SKM-1 treated with dmso at 0.1 percent for 144 hours (cell line): ENCODE results near the gene OGDHL.

Source experiments
- DNase-seq: peaks from one replicate; lab custom pipeline; 2025; ENCODE audit not compliant: unreplicated experiment; lab: John Stamatoyannopoulos, UW

Gene OGDHL

GRCh38 chr10:49691588-49691987 lies 70.5 kb downstream of the OGDHL start:
- no peak for DNase-seq

GRCh38 chr10:49690698-49691356 lies 71.3 kb downstream of the OGDHL start:
- no peak for DNase-seq

GRCh38 chr10:49689882-49690510 lies 72.1 kb downstream of the OGDHL start:
- DNase-seq = no peak

GRCh38 chr10:49688920-49689319 lies 73.2 kb downstream of the OGDHL start:
- no peak for DNase-seq

GRCh38 chr10:49688261-49688846 lies 73.8 kb downstream of the OGDHL start:
- no peak for DNase-seq

GRCh38 chr10:49686651-49687050 lies 75.5 kb downstream of the OGDHL start:
- no peak for DNase-seq
